ENCODE data around the gene C10orf95. TPM values are rescaled to one million over a fixed set of nuclear protein-coding genes. Genes with fewer than 3 reads are reported as not detected.

The C10orf95 gene
- total RNA-seq, 2 donors from 2014 or later, result not detected

- Histone ChIP-seq H3K27ac (no peak overlapping the region), H3K9me3 (no peaks in the 10 kb centered on the region), H3K4me1 (peaks cover 0 to 7% of the 10 kb centered on the region in 2 donors), H3K36me3 (no peaks in the 10 kb centered on the region), H3K4me3 (no peak overlapping the region), H3K27me3 (no peaks in the 10 kb centered on the region)
- no peak for TF ChIP-seq CTCF (IDR thresholded peaks at IDR 0.05)
- DNase-seq (ENCODE audit: low spot score), result no peak
Measured at GRCh38 chr10:102444851-102445250, 6.5 kb downstream of the C10orf95 start.

GRCh38 chr10:102438374-102438773, 13.0 kb downstream of the C10orf95 start:
- Histone ChIP-seq H3K27ac (no peak overlapping the region), H3K36me3 (no peaks in the 10 kb centered on the region), H3K4me3 (no peak overlapping the region), H3K4me1 (peaks cover 0 to 10% of the 10 kb centered on the region in 2 donors), H3K27me3 (no peaks in the 10 kb centered on the region), H3K9me3 (no peaks in the 10 kb centered on the region)
- TF ChIP-seq CTCF (IDR thresholded peaks at IDR 0.05), result no peak
- DNase-seq (ENCODE audit: low spot score), result no peak

- no peak for DNase-seq (ENCODE audit: low spot score)
- Histone ChIP-seq H3K27me3 (no peaks in the 10 kb centered on the region), H3K4me3 (no peak overlapping the region), H3K9me3 (no peaks in the 10 kb centered on the region), H3K27ac (no peak overlapping the region), H3K4me1 (peaks cover 0 to 12% of the 10 kb centered on the region in 2 donors), H3K36me3 (no peaks in the 10 kb centered on the region)
- TF ChIP-seq CTCF (IDR thresholded peaks at IDR 0.05), result no peak
Measured at GRCh38 chr10:102437515-102437914, 13.8 kb downstream of the C10orf95 start.

- DNase-seq (ENCODE audit: low spot score), result no peak
- no peaks in the 10 kb centered on the region for H3K27me3 ChIP-seq
- no peak overlapping the region for H3K27ac ChIP-seq
- peaks cover 0 to 20% of the 10 kb centered on the region in 2 donors for H3K4me1 ChIP-seq
- H3K4me3 ChIP-seq, result no peak overlapping the region
- H3K9me3 ChIP-seq, result no peaks in the 10 kb centered on the region
- H3K36me3 ChIP-seq, result no peaks in the 10 kb centered on the region
- TF ChIP-seq CTCF (IDR thresholded peaks at IDR 0.05), result no peak
Measured at GRCh38 chr10:102436312-102436711, 15.0 kb downstream of the C10orf95 start.

- H3K4me3 ChIP-seq, result peak overlapping the region in 1 of 2 donors; percentile 24
- TF ChIP-seq CTCF (IDR thresholded peaks at IDR 0.05), result no peak
- peaks cover 0 to 21% of the 10 kb centered on the region in 2 donors for H3K4me1 ChIP-seq
- no peak for DNase-seq (ENCODE audit: low spot score)
- no peaks in the 10 kb centered on the region for H3K36me3 ChIP-seq
- no peaks in the 10 kb centered on the region for H3K9me3 ChIP-seq
- H3K27ac ChIP-seq, result peak overlapping the region in 1 of 2 donors; percentile 48
- no peaks in the 10 kb centered on the region for H3K27me3 ChIP-seq
Measured at GRCh38 chr10:102435529-102436233, 15.7 kb downstream of the C10orf95 start.

- no peak for DNase-seq (ENCODE audit: low spot score)
- peak overlapping the region in 1 of 2 donors; percentile 24 for H3K4me3 ChIP-seq
- H3K27me3 ChIP-seq, result no peaks in the 10 kb centered on the region
- no peaks in the 10 kb centered on the region for H3K36me3 ChIP-seq
- peak overlapping the region in 1 of 2 donors; percentile 48 for H3K27ac ChIP-seq
- H3K9me3 ChIP-seq, result no peaks in the 10 kb centered on the region
- TF ChIP-seq CTCF (IDR thresholded peaks at IDR 0.05), result no peak
- peaks cover 0 to 21% of the 10 kb centered on the region in 2 donors for H3K4me1 ChIP-seq
Measured at GRCh38 chr10:102435133-102435497, 16.2 kb downstream of the C10orf95 start.

Measured in right atrium auricular region (tissue), 2 donors.